Endothelial cell of umbilical vein (primary cell): ENCODE measurements around the gene ARRDC1.

Experiments used
- CTCF ChIP-seq, 2 donors: IDR thresholded peaks; 1 replicate in 1 of 2; 2 replicates in 1 of 2; pipeline ENCODE4 v1.5.1; 2011; ENCODE audit warnings: low read length in 2 of 2, mild to moderate bottlenecking in 2 of 2, moderate library complexity in 2 of 2, control low read depth in 1 of 2, inconsistent platforms in 1 of 2, low read depth in 1 of 2; ENCODE audit not compliant: insufficient read depth in 1 of 2; ENCODE audit errors: extremely low read depth in 1 of 2
- EZH2 ChIP-seq: IDR thresholded peaks from 2 replicates; pipeline ENCODE4 v1.6.1; 2012; ENCODE audit warnings: borderline replicate concordance, low read depth, mild to moderate bottlenecking, moderate library complexity, low read length, inconsistent platforms; ENCODE audit not compliant: severe bottlenecking
- FOS ChIP-seq: IDR thresholded peaks from 2 replicates; pipeline ENCODE4 v1.6.1; 2011; ENCODE audit warnings: mild to moderate bottlenecking, low read length, moderate library complexity, borderline replicate concordance; ENCODE audit not compliant: insufficient read depth
- MAX ChIP-seq: IDR thresholded peaks from 2 replicates; pipeline ENCODE4 v1.6.1; 2011; ENCODE audit not compliant: insufficient read depth, insufficient read length
- MYC ChIP-seq: IDR thresholded peaks from one replicate; pipeline ENCODE4 v1.6.1; 2011; ENCODE audit warnings: mild to moderate bottlenecking, low read depth, low read length
- POLR2A ChIP-seq: IDR thresholded peaks from 2 replicates; pipeline ENCODE4 v1.6.1; 2012; ENCODE audit warnings: low read depth, mild to moderate bottlenecking, control low read depth, low read length
- POLR2AphosphoS5 ChIP-seq: IDR thresholded peaks from 2 replicates; pipeline ENCODE4 v1.6.1; 2012; ENCODE audit warnings: low read depth, mild to moderate bottlenecking, control low read depth, low read length, moderate library complexity; ENCODE audit not compliant: insufficient read depth

GRCh38 chr9:137642118-137642601 is 36.7 kb downstream of the ARRDC1 start:
- no peak for TF ChIP-seq CTCF (IDR thresholded peaks at IDR 0.05; ENCODE audit: extremely low read depth in 1 of 2, insufficient read depth in 1 of 2, low read depth in 1 of 2, low read length in 2 of 2)
- no peak for TF ChIP-seq POLR2A
- no peak for TF ChIP-seq MYC
- no peak for TF ChIP-seq FOS
- TF ChIP-seq POLR2AphosphoS5 = no peak
- no peak for TF ChIP-seq EZH2
- no peak for TF ChIP-seq MAX
